ENCODE measurements around the gene ERN1.

Gene ERN1

GRCh38 chr17:64001763-64002529, 128.0 kb downstream of the ERN1 start:
- DNase-seq = no peak

GRCh38 chr17:64001091-64001579, 128.8 kb downstream of the ERN1 start:
- DNase-seq = no peak

- DNase-seq = no peak
Observed at GRCh38 chr17:63999680-64000531, 130.0 kb downstream of the ERN1 start.

GRCh38 chr17:63998721-63999679, 130.9 kb downstream of the ERN1 start:
- DNase-seq = no peak

- peak; percentile 81 for DNase-seq
Observed at GRCh38 chr17:63998050-63998720, 131.8 kb downstream of the ERN1 start, which contains the start of gene PRR29. PRR29 (plus strand) TSS chr17:63998351; CDS start chr17:63998365, 14 bp downstream.

GRCh38 chr17:63997341-63998048, 132.4 kb downstream of the ERN1 start:
- DNase-seq = no peak

- no peak for DNase-seq
Observed at GRCh38 chr17:63996430-63997182, 133.3 kb downstream of the ERN1 start.

GRCh38 chr17:63995626-63996025, 134.3 kb downstream of the ERN1 start:
- DNase-seq = no peak

GRCh38 chr17:63993368-63993985, 136.5 kb downstream of the ERN1 start:
- no peak for DNase-seq

- no peak for DNase-seq
Observed at GRCh38 chr17:63991611-63992010, 138.3 kb downstream of the ERN1 start.

- no peak for DNase-seq
Observed at GRCh38 chr17:63989622-63990345, 140.2 kb downstream of the ERN1 start.

Data from NCI-H774 (cell line).